Panc1 (cell line): ENCODE data around the gene CRB3. TPM values are rescaled to one million over a fixed set of nuclear protein-coding genes. Genes with fewer than 3 reads are reported as not detected.

Experiments
- ATAC-seq: fragments of 200-7000 bp; cut with Tn5 transposase; 2 replicates; pipeline ENCODE4 v1.9.1; 2020; ENCODE audit warnings: mild to moderate bottlenecking, moderate library complexity
- BruUV-seq: library from RNA; stranded (reverse); fragments of 400-500 nt; replicated peaks from 2 replicates; lab custom pipeline; 2021; lab: Mats Ljungman, UMichigan
- CTCF ChIA-PET: fragments of 300-600 bp; sonication (Branson Sonifier 250); formaldehyde crosslinking; loops from one replicate; lab custom pipeline; 2022; ENCODE audit warnings: antibody characterized with exemption; lab: Charles Lee
- POLR2A ChIA-PET: fragments of 300-600 bp; sonication (Branson Sonifier 250); formaldehyde crosslinking; loops from one replicate; lab custom pipeline; 2022; ENCODE audit warnings: antibody characterized with exemption; lab: Charles Lee
- DNase-seq: peaks from one replicate; pipeline ENCODE4 v3.0.0-alpha.2; 2010; ENCODE audit warnings: low read depth, low spot score
- H3K27ac ChIP-seq: 2 replicates; pipeline ENCODE4 v1.5.1; 2011; ENCODE audit warnings: mild to moderate bottlenecking, low read length, inconsistent platforms
- H3K27me3 ChIP-seq: fragments of 200-500 bp; sonication (Bioruptor generic); 2 replicates; pipeline ENCODE4 v1.6.0; 2014; ENCODE audit warnings: low read length, inconsistent platforms; ENCODE audit not compliant: control insufficient read depth, insufficient read depth
- H3K36me3 ChIP-seq: fragments of 200-500 bp; sonication (Bioruptor generic); 2 replicates; pipeline ENCODE4 v1.5.1; 2014; ENCODE audit warnings: inconsistent platforms, mild to moderate bottlenecking, low read length, moderate library complexity; ENCODE audit not compliant: control insufficient read depth, insufficient read depth
- H3K4me1 ChIP-seq: 2 replicates; pipeline ENCODE4 v1.5.1; 2011; ENCODE audit warnings: inconsistent platforms, mild to moderate bottlenecking, low read length, moderate library complexity; ENCODE audit not compliant: control insufficient read depth, insufficient read depth
- H3K4me3 ChIP-seq, 2 experiments: 2 replicates each; pipeline ENCODE4 v1.5.1; 2011 to 2012; ENCODE audit warnings: low read depth in 2 of 2, low read length in 2 of 2, mild to moderate bottlenecking in 2 of 2, inconsistent platforms in 1 of 2, moderate library complexity in 1 of 2
- H3K9me3 ChIP-seq: fragments of 200-500 bp; sonication (Bioruptor generic); 2 replicates; pipeline ENCODE4 v1.5.1; 2014; ENCODE audit warnings: low read depth, mild to moderate bottlenecking, inconsistent platforms, low read length, moderate library complexity; ENCODE audit not compliant: control insufficient read depth, insufficient read depth
- CTCF ChIP-seq: fragments of 450-650 bp; IDR thresholded peaks from 2 replicates; pipeline ENCODE4 v1.5.1; 2017; ENCODE audit warnings: mild to moderate bottlenecking
- POLR2AphosphoS5 ChIP-seq: IDR thresholded peaks from 2 replicates; pipeline ENCODE4 v1.6.1; 2012; ENCODE audit warnings: mild to moderate bottlenecking, low read depth, low read length, moderate library complexity
- REST ChIP-seq, 2 experiments: IDR thresholded peaks; 2 replicates each; pipeline ENCODE4 v1.6.1; 2011 to 2012; ENCODE audit warnings: low read depth in 2 of 2, control low read depth in 1 of 2, low read length in 1 of 2, mild to moderate bottlenecking in 1 of 2, moderate library complexity in 1 of 2; ENCODE audit not compliant: insufficient read depth in 1 of 2
- SIN3A ChIP-seq: IDR thresholded peaks from 2 replicates; pipeline ENCODE4 v1.6.1; 2012; ENCODE audit warnings: low read depth, mild to moderate bottlenecking, low read length, moderate library complexity, borderline replicate concordance; ENCODE audit not compliant: insufficient read depth
- TCF7L2 ChIP-seq: IDR thresholded peaks from 2 replicates; pipeline ENCODE4 v1.6.1; 2011; ENCODE audit warnings: mild to moderate bottlenecking, low read depth, low read length, inconsistent platforms
- in situ Hi-C: cut with HindIII; loops from 2 replicates; pipeline ENCODE4 v1.10.0; 2016; ENCODE audit warnings: low sequenced_read_pairs, low pct_unique_long_range_greater_than_20kb
- intact Hi-C: fragments of 100-400 bp; cut with micrococcal nuclease; formaldehyde crosslinking; loops from one replicate; pipeline ENCODE4 v1.10.0; 2022; ENCODE audit not compliant: unreplicated experiment
- total RNA-seq: library from RNA; stranded (reverse); gene quantifications from one replicate; pipeline ENCODE4 v1.2.1, GENCODE V29; 2021; ENCODE audit not compliant: unreplicated experiment

Gene CRB3
- total RNA-seq, 1 experiment from 2014 or later = 0.21 TPM

GRCh38 chr19:6481541-6482342, 17.7 kb downstream of the CRB3 start, which contains the start of gene DENND1C:
Gene DENND1C (minus strand): TSS chr19:6481787. CDS start chr19:6481695, 92 bp downstream.
- intact Hi-C loops = no loop called here

GRCh38 chr19:6482343-6482686, 18.2 kb downstream of the CRB3 start:
- TF ChIP-seq TCF7L2 = no peak
- TF ChIP-seq POLR2AphosphoS5 = no peak
- no peak for TF ChIP-seq REST (IDR thresholded peaks at IDR 0.05; ENCODE audit: insufficient read depth in 1 of 2, low read depth in 2 of 2, low read length in 1 of 2)
- no peak for TF ChIP-seq CTCF
- no peak for TF ChIP-seq SIN3A
- H3K36me3 ChIP-seq = no peaks in the 10 kb centered on the region
- ChIA-PET CTCF (no interaction called here), POLR2A (no interaction called here)
- H3K27me3 ChIP-seq = no peaks in the 10 kb centered on the region
- no peaks in the 10 kb centered on the region for H3K9me3 ChIP-seq
- in situ Hi-C loops (no loop called here), intact Hi-C loops (no loop called here)
- ATAC-seq (no peak), DNase-seq (no peak)
- BruUV-seq = no TSS peak
- H3K4me1 ChIP-seq = no peaks in the 10 kb centered on the region
- no peak overlapping the region for H3K27ac ChIP-seq
- no peak overlapping the region for H3K4me3 ChIP-seq

More at GRCh38 chr19:6481541-6482342, 17.7 kb downstream of the CRB3 start, which contains the start of gene DENND1C:
- ChIA-PET CTCF (no interaction called here), POLR2A (no interaction called here)
- DNase-seq (no peak), ATAC-seq (peak; percentile 73)
- no peaks in the 10 kb centered on the region for H3K27me3 ChIP-seq
- in situ Hi-C loops = no loop called here
- H3K36me3 ChIP-seq = no peaks in the 10 kb centered on the region
- no peaks in the 10 kb centered on the region for H3K9me3 ChIP-seq
- no peak within 1 kb of the TSS for H3K27ac ChIP-seq
- TF ChIP-seq SIN3A = no peak
- TF ChIP-seq CTCF = peak; percentile 76
- H3K4me3 ChIP-seq = no peak within 1 kb of the TSS
- BruUV-seq = no TSS peak
- H3K4me1 ChIP-seq = no peaks in the 10 kb centered on the region
